Gastrocnemius medialis (tissue), 4 donors: Measurements from ENCODE around the gene COL25A1.

ENCODE experiments used
- POLR2A ChIP-seq, 2 donors: fragments of 450-650 bp; IDR thresholded peaks; one replicate each; pipeline ENCODE4 v1.6.1; 2017; ENCODE audit warnings: antibody characterized with exemption in 2 of 2, mild to moderate bottlenecking in 2 of 2, moderate library complexity in 2 of 2
- TF ChIP-seq, protein P1 (sequence below), 5 experiments: fragments of 450-650 bp in 3 of 5; fragments of 200-600 bp in 2 of 5; sonication (generic) in 2 of 5; IDR thresholded peaks in 4 of 5; conservative IDR thresholded peaks in 1 of 5; 1 replicate in 4 of 5; 2 replicates in 1 of 5; pipeline ENCODE4 v1.5.1; 2016 to 2019; ENCODE audit warnings: antibody characterized with exemption in 5 of 5, mild to moderate bottlenecking in 3 of 5, moderate library complexity in 3 of 5

DNA sequence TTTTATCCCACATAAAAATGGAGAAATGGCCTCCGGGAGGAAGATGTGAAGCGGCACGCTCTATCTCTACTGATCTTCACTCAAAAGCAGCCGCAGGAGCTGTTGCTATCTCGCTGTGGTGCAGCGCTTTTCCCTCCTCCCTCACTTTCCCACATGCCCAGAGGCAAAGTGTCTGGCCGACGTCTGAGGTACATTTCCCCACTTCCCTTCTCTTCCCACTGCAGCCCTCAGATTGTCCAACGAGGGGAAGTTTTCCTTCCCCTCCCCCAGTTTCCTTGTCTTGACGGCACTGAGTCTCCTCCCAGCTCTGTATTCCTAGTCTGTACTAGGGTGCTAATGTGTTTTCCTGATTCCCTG lies 660 bp upstream of the COL25A1 start:
- TF ChIP-seq, protein P1, sequence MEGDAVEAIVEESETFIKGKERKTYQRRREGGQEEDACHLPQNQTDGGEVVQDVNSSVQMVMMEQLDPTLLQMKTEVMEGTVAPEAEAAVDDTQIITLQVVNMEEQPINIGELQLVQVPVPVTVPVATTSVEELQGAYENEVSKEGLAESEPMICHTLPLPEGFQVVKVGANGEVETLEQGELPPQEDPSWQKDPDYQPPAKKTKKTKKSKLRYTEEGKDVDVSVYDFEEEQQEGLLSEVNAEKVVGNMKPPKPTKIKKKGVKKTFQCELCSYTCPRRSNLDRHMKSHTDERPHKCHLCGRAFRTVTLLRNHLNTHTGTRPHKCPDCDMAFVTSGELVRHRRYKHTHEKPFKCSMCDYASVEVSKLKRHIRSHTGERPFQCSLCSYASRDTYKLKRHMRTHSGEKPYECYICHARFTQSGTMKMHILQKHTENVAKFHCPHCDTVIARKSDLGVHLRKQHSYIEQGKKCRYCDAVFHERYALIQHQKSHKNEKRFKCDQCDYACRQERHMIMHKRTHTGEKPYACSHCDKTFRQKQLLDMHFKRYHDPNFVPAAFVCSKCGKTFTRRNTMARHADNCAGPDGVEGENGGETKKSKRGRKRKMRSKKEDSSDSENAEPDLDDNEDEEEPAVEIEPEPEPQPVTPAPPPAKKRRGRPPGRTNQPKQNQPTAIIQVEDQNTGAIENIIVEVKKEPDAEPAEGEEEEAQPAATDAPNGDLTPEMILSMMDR (IDR thresholded peaks at IDR 0.05 in 4 of 5, conservative IDR thresholded peaks at IDR 0.05 in 1 of 5), result no peak
- TF ChIP-seq POLR2A (IDR thresholded peaks at IDR 0.05), result no peak
